SK-N-SH (cell line): ENCODE data around the gene TBXT. TPM values are rescaled to one million over a fixed set of nuclear protein-coding genes. Genes with fewer than 3 reads are reported as not detected.

Experiments
- CTCF ChIA-PET: fragments of 300-600, 350-600 bp; formaldehyde crosslinking; extraction: SDS; loops from one replicate; lab custom pipeline; 2021; lab: Yijun Ruan, JAX
- POLR2A ChIA-PET: fragments of 350-600 bp; sonication (Branson Sonifier 250); formaldehyde crosslinking; extraction: SDS; loops from one replicate; lab custom pipeline; 2020; ENCODE audit warnings: antibody characterized with exemption, inconsistent platforms; lab: Yijun Ruan, JAX
- DNase-seq: peaks from one replicate; pipeline ENCODE4 v3.0.0; 2012
- H2AFZ ChIP-seq: fragments of 200-600 bp; sonication (generic); 2 replicates; pipeline ENCODE4 v1.8.1; 2016; ENCODE audit warnings: antibody characterized with exemption, mild to moderate bottlenecking, low read depth
- H3F3A ChIP-seq: fragments of 200-600 bp; sonication (generic); replicated peaks from 2 replicates; pipeline ENCODE3; 2016; ENCODE audit warnings: antibody characterized with exemption, mild to moderate bottlenecking; ENCODE audit not compliant: insufficient read depth
- H3K27ac ChIP-seq, 2 experiments: fragments of 200-500 bp in 1 of 2; fragments of 200-600 bp in 1 of 2; sonication (Bioruptor generic) in 1 of 2; sonication (generic), shearing (Covaris generic) in 1 of 2; 2 replicates each; pipeline versions ENCODE4 v1.5.1 to v1.6.1; 2014 to 2016; ENCODE audit warnings: low read depth in 2 of 2, inconsistent platforms in 1 of 2, low read length in 1 of 2, mild to moderate bottlenecking in 1 of 2, mixed read lengths in 1 of 2
- H3K27me3 ChIP-seq: fragments of 200-600 bp; sonication (generic), shearing (Covaris generic); 2 replicates; pipeline ENCODE4 v1.6.1; 2016; ENCODE audit warnings: mixed run types; ENCODE audit not compliant: insufficient read depth
- H3K36me3 ChIP-seq, 2 experiments: fragments of 200-500 bp in 1 of 2; fragments of 200-600 bp in 1 of 2; sonication (Bioruptor generic) in 1 of 2; sonication (generic) in 1 of 2; replicated peaks in 1 of 2; 2 replicates each; pipeline versions ENCODE3 to v1.5.1; 2014 to 2016; ENCODE audit warnings: low read length in 1 of 2, mild to moderate bottlenecking in 1 of 2; ENCODE audit not compliant: insufficient read depth in 2 of 2, control insufficient read depth in 1 of 2
- H3K4me1 ChIP-seq, 2 experiments: fragments of 200-500 bp in 1 of 2; fragments of 200-600 bp in 1 of 2; sonication (Bioruptor generic) in 1 of 2; sonication (generic), shearing (Covaris generic) in 1 of 2; 2 replicates each; pipeline versions ENCODE4 v1.5.1 to v1.6.1; 2014 to 2016; ENCODE audit warnings: low read depth in 1 of 2, low read length in 1 of 2, mixed run types in 1 of 2; ENCODE audit not compliant: insufficient read depth in 2 of 2, control insufficient read depth in 1 of 2
- H3K4me2 ChIP-seq: fragments of 200-600 bp; sonication (generic), shearing (Covaris generic); 2 replicates; pipeline ENCODE4 v1.6.1; 2017; ENCODE audit warnings: mixed run types
- H3K4me3 ChIP-seq, 2 experiments: fragments of 200-500 bp in 1 of 2; fragments of 200-600 bp in 1 of 2; sonication (Bioruptor generic) in 1 of 2; sonication (generic), shearing (Covaris generic) in 1 of 2; 2 replicates each; pipeline versions ENCODE4 v1.5.1 to v1.8.1; 2014 to 2016; ENCODE audit warnings: low read depth in 2 of 2, inconsistent platforms in 1 of 2, low read length in 1 of 2, mild to moderate bottlenecking in 1 of 2, mixed read lengths in 1 of 2, moderate library complexity in 1 of 2
- H3K79me2 ChIP-seq: fragments of 200-600 bp; sonication (generic); 2 replicates; pipeline ENCODE4 v1.8.1; 2017; ENCODE audit warnings: mild to moderate bottlenecking; ENCODE audit not compliant: insufficient read depth
- H3K9ac ChIP-seq: fragments of 200-600 bp; sonication (generic); 2 replicates; pipeline ENCODE4 v1.6.1; 2017; ENCODE audit warnings: mixed run types
- H3K9me2 ChIP-seq: fragments of 200-600 bp; sonication (generic); 2 replicates; pipeline ENCODE4 v1.6.1; 2017; ENCODE audit warnings: mixed run types
- H3K9me3 ChIP-seq: fragments of 200-600 bp; sonication (generic); 2 replicates; pipeline ENCODE4 v1.6.1; 2017; ENCODE audit warnings: mixed run types, mild to moderate bottlenecking, moderate library complexity
- H4K20me1 ChIP-seq: fragments of 200-600 bp; sonication (generic); 2 replicates; pipeline ENCODE4 v1.6.1; 2017; ENCODE audit warnings: mild to moderate bottlenecking, mixed run types; ENCODE audit not compliant: insufficient read depth
- CHD2 ChIP-seq: fragments of 150-350 bp; IDR thresholded peaks from 2 replicates; pipeline ENCODE4 v1.6.1; 2018; ENCODE audit warnings: low read length; ENCODE audit not compliant: partially characterized antibody
- EP300 ChIP-seq, 2 experiments: IDR thresholded peaks; 2 replicates each; pipeline versions ENCODE4 v1.4.0 to v1.6.1; 2012; ENCODE audit warnings: borderline replicate concordance in 1 of 2, low read depth in 1 of 2, low read length in 1 of 2
- EZH2phosphoT487 ChIP-seq: fragments of 200-600 bp; sonication (generic); IDR thresholded peaks from 2 replicates; pipeline ENCODE4 v1.6.1; 2017; ENCODE audit warnings: low read depth, mixed run types, mild to moderate bottlenecking, antibody characterized with exemption, moderate library complexity, borderline replicate concordance
- FOXJ3 ChIP-seq: sonication (generic); formaldehyde crosslinking; IDR thresholded peaks from 2 replicates; pipeline ENCODE4 v1.5.1; 2020; ENCODE audit warnings: mild to moderate bottlenecking, missing genetic modification reagents
- GATA2 ChIP-seq: sonication (generic); formaldehyde crosslinking; IDR thresholded peaks from 2 replicates; pipeline ENCODE4 v1.5.0; 2020; ENCODE audit warnings: mild to moderate bottlenecking, missing genetic modification reagents
- JUND ChIP-seq: IDR thresholded peaks from 2 replicates; pipeline ENCODE4 v1.4.0; 2012
- MEF2A ChIP-seq: IDR thresholded peaks from 2 replicates; pipeline ENCODE4 v1.4.0; 2012; ENCODE audit warnings: low read depth, borderline replicate concordance
- NRF1 ChIP-seq: IDR thresholded peaks from 2 replicates; pipeline ENCODE4 v1.6.1; 2012; ENCODE audit warnings: low read depth, mild to moderate bottlenecking, low read length
- POLR2AphosphoS5 ChIP-seq: IDR thresholded peaks from 2 replicates; pipeline ENCODE4 v1.6.1; 2012; ENCODE audit warnings: low read depth, low read length
- RAD21 ChIP-seq: IDR thresholded peaks from 2 replicates; pipeline ENCODE4 v1.6.1; 2012; ENCODE audit warnings: mild to moderate bottlenecking, low read length
- RCOR1 ChIP-seq: fragments of 150-350 bp; IDR thresholded peaks from 2 replicates; pipeline ENCODE4 v1.6.1; 2017; ENCODE audit warnings: antibody characterized with exemption, low read length
- RFX5 ChIP-seq: IDR thresholded peaks from 2 replicates; pipeline ENCODE4 v1.6.1; 2012; ENCODE audit warnings: mild to moderate bottlenecking, improper control_type of control experiment, low read length
- SMC3 ChIP-seq: IDR thresholded peaks from 2 replicates; pipeline ENCODE4 v1.6.1; 2012; ENCODE audit warnings: low read depth, low read length, improper control_type of control experiment
- TAF1 ChIP-seq: IDR thresholded peaks from 2 replicates; pipeline ENCODE4 v1.6.1; 2012; ENCODE audit warnings: low read depth, mild to moderate bottlenecking, low read length, moderate library complexity, borderline replicate concordance
- TEAD4 ChIP-seq: IDR thresholded peaks from 2 replicates; pipeline ENCODE4 v1.4.0; 2012; ENCODE audit warnings: mild to moderate bottlenecking, borderline replicate concordance; ENCODE audit not compliant: insufficient read depth
- WGBS: methylation state at CpG from one replicate; pipeline ENCODE4 v1.1.6; 2017; ENCODE audit warnings: low lambda C conversion rate; 5-methylcytosine and 5-hydroxymethylcytosine counted together
- polyA plus RNA-seq, 3 experiments: library from polyadenylated mRNA; depleted of rRNA; stranded (reverse); fragments of >200 nt; gene quantifications; 2 replicates each; pipeline ENCODE4 v1.2.3, GENCODE V29; 2012
- TF ChIP-seq, protein P1 (sequence below): fragments of 150-350 bp; IDR thresholded peaks from 2 replicates; pipeline ENCODE4 v1.6.1; 2017; ENCODE audit warnings: antibody characterized with exemption, low read length, low read depth, borderline replicate concordance
- TF ChIP-seq, protein P2 (sequence below): IDR thresholded peaks from 2 replicates; pipeline ENCODE4 v1.4.0; 2012; ENCODE audit warnings: low read depth

TBXT gene
- polyA plus RNA-seq, 1 of the 3 experiments (the other 2 are of a cell fraction), result not detected

DNA sequence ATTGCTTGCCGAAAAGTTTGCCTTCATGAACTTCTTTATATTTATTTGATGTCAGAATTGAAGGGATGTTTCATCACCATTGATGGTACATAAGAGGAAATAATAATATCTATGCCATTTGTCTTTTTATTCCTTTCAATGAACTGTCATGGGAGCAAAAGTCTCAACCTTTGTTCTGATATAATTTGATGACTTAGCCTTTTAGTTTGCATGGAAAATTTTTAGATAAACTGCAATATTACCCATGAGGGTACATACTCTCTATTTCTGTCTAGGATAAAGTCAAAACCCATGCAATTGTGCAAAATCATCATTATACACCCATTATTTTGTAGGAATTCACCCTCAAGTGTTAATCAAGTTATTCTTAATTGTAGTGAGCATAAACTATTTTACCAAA, 15.9 kb downstream of the TBXT start:
- POLR2A ChIA-PET, result no interaction called here
- Histone ChIP-seq H4K20me1 (no peaks in the 10 kb centered on the region), H3K9me2 (no peaks in the 10 kb centered on the region), H3K4me3 (no peak overlapping the region), H3K27me3 (no peaks in the 10 kb centered on the region; the same call in 1 of the 2 replicates), H3K9me3 (no peaks in the 10 kb centered on the region), H3K79me2 (no peaks in the 10 kb centered on the region), H3K4me1 (no peaks in the 10 kb centered on the region), H3K4me2 (no peak overlapping the region), H3K27ac (no peak overlapping the region), H3K9ac (no peak overlapping the region), H3K36me3 (no peaks in the 10 kb centered on the region), H2AFZ (no peak overlapping the region), H3F3A (no peaks in the 10 kb centered on the region)
- CTCF ChIA-PET, result no interaction called here
- WGBS, result 6% methylated on average over 1 of the region's 1 CpG
- DNase-seq, result no peak
- TF ChIP-seq RCOR1 (no peak), EZH2phosphoT487 (no peak), FOXJ3 (CRISPR knock-in tag) (no peak)

DNA sequence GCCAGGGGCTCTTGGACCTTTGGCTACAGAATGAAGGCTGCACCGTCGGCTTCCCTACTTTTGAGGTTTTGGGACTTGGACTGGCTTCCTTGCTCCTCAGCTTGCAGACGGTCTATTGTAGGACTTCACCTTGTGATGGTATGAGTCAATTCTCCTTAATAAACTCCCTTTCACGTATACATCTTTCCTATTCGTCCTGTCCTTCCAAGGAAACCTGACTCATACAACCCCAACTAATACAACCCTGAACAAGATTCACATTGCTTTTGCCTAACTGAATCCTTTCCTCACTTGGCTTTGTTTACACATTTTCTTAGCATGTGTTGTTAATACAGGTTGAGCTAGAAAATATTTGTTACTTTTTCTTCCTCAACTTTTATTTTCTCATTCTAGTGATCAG, 21.9 kb downstream of the TBXT start:
- under 1% methylated on average over 5 of the region's 5 CpGs for WGBS
- CTCF ChIA-PET, result no interaction called here
- no peak for TF ChIP-seq RFX5
- TF ChIP-seq CHD2, result no peak
- TF ChIP-seq GATA2 (CRISPR knock-in tag), result no peak
- TF ChIP-seq, protein P1, sequence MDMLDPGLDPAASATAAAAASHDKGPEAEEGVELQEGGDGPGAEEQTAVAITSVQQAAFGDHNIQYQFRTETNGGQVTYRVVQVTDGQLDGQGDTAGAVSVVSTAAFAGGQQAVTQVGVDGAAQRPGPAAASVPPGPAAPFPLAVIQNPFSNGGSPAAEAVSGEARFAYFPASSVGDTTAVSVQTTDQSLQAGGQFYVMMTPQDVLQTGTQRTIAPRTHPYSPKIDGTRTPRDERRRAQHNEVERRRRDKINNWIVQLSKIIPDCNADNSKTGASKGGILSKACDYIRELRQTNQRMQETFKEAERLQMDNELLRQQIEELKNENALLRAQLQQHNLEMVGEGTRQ, result no peak
- no peak for TF ChIP-seq NRF1
- TF ChIP-seq TAF1, result no peak
- TF ChIP-seq TEAD4, result no peak
- no peak for TF ChIP-seq RAD21
- no peak for TF ChIP-seq MEF2A
- TF ChIP-seq RCOR1, result no peak
- TF ChIP-seq JUND, result no peak
- TF ChIP-seq, protein P2, sequence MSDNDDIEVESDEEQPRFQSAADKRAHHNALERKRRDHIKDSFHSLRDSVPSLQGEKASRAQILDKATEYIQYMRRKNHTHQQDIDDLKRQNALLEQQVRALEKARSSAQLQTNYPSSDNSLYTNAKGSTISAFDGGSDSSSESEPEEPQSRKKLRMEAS, result no peak
- no peak for TF ChIP-seq SMC3
- TF ChIP-seq EP300 (IDR thresholded peaks at IDR 0.05; ENCODE audit: borderline replicate concordance in 1 of 2, low read depth in 1 of 2, low read length in 1 of 2), result no peak
- no peak for TF ChIP-seq POLR2AphosphoS5

More for the DNA sequence above, 21.9 kb downstream of the TBXT start:
- no peak overlapping the region for H3K4me2 ChIP-seq
- H3K79me2 ChIP-seq, result no peaks in the 10 kb centered on the region
- no peaks in the 10 kb centered on the region for H3K9me3 ChIP-seq
- H3F3A ChIP-seq, result no peaks in the 10 kb centered on the region
- H3K9ac ChIP-seq, result no peak overlapping the region
- H3K4me1 ChIP-seq, result no peaks in the 10 kb centered on the region
- no peak overlapping the region for H3K4me3 ChIP-seq
- H3K27me3 ChIP-seq, result no peaks in the 10 kb centered on the region
- H4K20me1 ChIP-seq, result no peaks in the 10 kb centered on the region
- H2AFZ ChIP-seq, result no peak overlapping the region
- H3K36me3 ChIP-seq, result no peaks in the 10 kb centered on the region
- no peak for DNase-seq
- no peak overlapping the region for H3K27ac ChIP-seq
- POLR2A ChIA-PET, result no interaction called here
- no peaks in the 10 kb centered on the region for H3K9me2 ChIP-seq
